CD14-positive monocyte (primary cell): Measurements from ENCODE around the gene ATRN. TPM values are rescaled to one million over a fixed set of nuclear protein-coding genes. Genes with fewer than 3 reads are reported as not detected.
A peak's percentile ranks its signal among the peaks of the same experiment; 100 is the strongest.

Experiments
- DNase-seq, 3 donors: peaks; one replicate each; pipeline ENCODE4 v3.0.0-alpha.2; 2011 to 2022
- H2AFZ ChIP-seq: 2 replicates; pipeline ENCODE4 v1.6.0; 2012; ENCODE audit warnings: mild to moderate bottlenecking, low read depth, low read length, inconsistent platforms; ENCODE audit not compliant: insufficient read depth, poor library complexity, severe bottlenecking
- H3K27ac ChIP-seq, 2 donors: 1 replicate in 1 of 2; 2 replicates in 1 of 2; pipeline ENCODE4 v1.5.1; 2012 to 2013; ENCODE audit warnings: low read length in 2 of 2, control low read depth in 1 of 2, inconsistent platforms in 1 of 2, low read depth in 1 of 2, mild to moderate bottlenecking in 1 of 2
- H3K27me3 ChIP-seq, 2 donors: one replicate each; pipeline versions ENCODE4 v1.6.0 to v1.6.1; 2011 to 2013; ENCODE audit warnings: low read length in 2 of 2; ENCODE audit not compliant: control insufficient read depth in 2 of 2, insufficient read depth in 2 of 2
- H3K36me3 ChIP-seq, 2 donors: replicated peaks in 1 of 2; 1 replicate in 1 of 2; 2 replicates in 1 of 2; pipeline versions ENCODE4 v1.5.1 to v1.6.1; 2012 to 2013; ENCODE audit warnings: low read length in 2 of 2, control low read depth in 1 of 2, inconsistent platforms in 1 of 2, mild to moderate bottlenecking in 1 of 2; ENCODE audit not compliant: insufficient read depth in 2 of 2, control insufficient read depth in 1 of 2
- H3K4me1 ChIP-seq, 2 donors: 1 replicate in 1 of 2; 2 replicates in 1 of 2; pipeline versions ENCODE4 v1.5.1 to v1.6.1; 2012 to 2013; ENCODE audit warnings: low read length in 2 of 2, control low read depth in 1 of 2, inconsistent platforms in 1 of 2, mild to moderate bottlenecking in 1 of 2, moderate library complexity in 1 of 2; ENCODE audit not compliant: insufficient read depth in 2 of 2, control insufficient read depth in 1 of 2
- H3K4me2 ChIP-seq: replicated peaks from 2 replicates; pipeline ENCODE3; 2012; ENCODE audit warnings: low read length, moderate library complexity, mild to moderate bottlenecking; ENCODE audit not compliant: poor library complexity, severe bottlenecking; ENCODE audit errors: extremely low read depth
- H3K4me3 ChIP-seq, 3 experiments: fragments of 200-600 bp in 1 of 3; sonication (generic) in 1 of 3; replicated peaks in 1 of 3; 1 replicate in 2 of 3; 2 replicates in 1 of 3; pipeline ENCODE4 v1.5.1; 2011 to 2013; ENCODE audit warnings: low read length in 3 of 3, mild to moderate bottlenecking in 3 of 3, control low read depth in 2 of 3, low read depth in 2 of 3, inconsistent platforms in 1 of 3, moderate library complexity in 1 of 3
- H3K79me2 ChIP-seq: 2 replicates; pipeline ENCODE4 v1.6.0; 2012; ENCODE audit warnings: mild to moderate bottlenecking, control low read depth, inconsistent platforms, low read length, moderate library complexity; ENCODE audit not compliant: insufficient read depth
- H3K9ac ChIP-seq: 2 replicates; pipeline ENCODE4 v1.6.0; 2017; ENCODE audit warnings: low read length, mild to moderate bottlenecking; ENCODE audit not compliant: insufficient read depth, poor library complexity, severe bottlenecking
- H3K9me3 ChIP-seq, 2 donors: replicated peaks in 1 of 2; 1 replicate in 1 of 2; 2 replicates in 1 of 2; pipeline versions ENCODE4 v1.5.1 to v1.6.1; 2012 to 2013; ENCODE audit warnings: low read length in 2 of 2, control low read depth in 1 of 2; ENCODE audit not compliant: control insufficient read depth in 1 of 2, insufficient read depth in 1 of 2
- H4K20me1 ChIP-seq: 2 replicates; pipeline ENCODE4 v1.6.0; 2012; ENCODE audit warnings: mild to moderate bottlenecking, low read length, control low read depth, moderate library complexity; ENCODE audit not compliant: insufficient read depth
- H3K27ac Mint-ChIP-seq, 7 donors: one replicate each; pipeline ENCODE4 v1.8.0; 2020; ENCODE audit warnings: mild to moderate bottlenecking in 7 of 7, mixed read lengths in 7 of 7, moderate library complexity in 6 of 7, inconsistent platforms in 2 of 7
- H3K27me3 Mint-ChIP-seq, 3 donors: one replicate each; pipeline ENCODE4 v1.8.0; 2021 to 2022; ENCODE audit warnings: low read depth in 3 of 3, mild to moderate bottlenecking in 3 of 3, mixed read lengths in 3 of 3, moderate library complexity in 3 of 3, inconsistent platforms in 1 of 3
- H3K36me3 Mint-ChIP-seq, 2 donors: one replicate each; pipeline ENCODE4 v1.8.0; 2020; ENCODE audit warnings: mixed read lengths in 2 of 2, inconsistent platforms in 1 of 2, mild to moderate bottlenecking in 1 of 2
- H3K4me1 Mint-ChIP-seq: one replicate; pipeline ENCODE4 v1.8.0; 2020; ENCODE audit warnings: mild to moderate bottlenecking, mixed read lengths
- H3K4me3 Mint-ChIP-seq, 2 donors: one replicate each; pipeline ENCODE4 v1.8.0; 2020; ENCODE audit warnings: mild to moderate bottlenecking in 2 of 2, mixed read lengths in 2 of 2, moderate library complexity in 1 of 2
- H3K9me3 Mint-ChIP-seq, 7 donors: one replicate each; pipeline ENCODE4 v1.8.0; 2020 to 2022; ENCODE audit warnings: mixed read lengths in 7 of 7, mild to moderate bottlenecking in 6 of 7, moderate library complexity in 6 of 7, inconsistent platforms in 2 of 7
- CTCF ChIP-seq: fragments of 200-600 bp; IDR thresholded peaks from one replicate; pipeline ENCODE4 v1.8.0; 2022; ENCODE audit warnings: antibody characterized with exemption, mild to moderate bottlenecking
- WGBS: methylation state at CpG from one replicate; pipeline ENCODE4 v1.1.5; 2013; ENCODE audit warnings: missing lambda C conversion rate; ENCODE audit not compliant: insufficient coverage; 5-methylcytosine and 5-hydroxymethylcytosine counted together
- intact Hi-C, 2 donors: fragments of 100-400 bp; cut with micrococcal nuclease; formaldehyde crosslinking; loops; one replicate each; pipeline versions ENCODE4 v1.15.0 to v1.15.1; 2023
- polyA plus RNA-seq, 3 donors: library from polyadenylated mRNA; depleted of rRNA in 1 of 3; unstranded in 2 of 3; stranded (reverse) in 1 of 3; fragments of 300-500 nt in 2 of 3; fragments of >200 nt in 1 of 3; fragmentation: Illumina TruSeq in 2 of 3; gene quantifications; 1 replicate in 2 of 3; 2 replicates in 1 of 3; pipeline ENCODE4 v1.2.3, GENCODE V29; 2012 to 2021

ATRN gene
- polyA plus RNA-seq, 3 donors: 10.2 to 17.4 (median 11.5) TPM

GRCh38 chr20:3461211-3461771 is 9.5 kb upstream of the ATRN start:
- WGBS: 75% methylated on average over 9 of the region's 12 CpGs
- Histone ChIP-seq H3K4me3 (no peak overlapping the region), H3K4me1 (no peaks in the 10 kb centered on the region), H3K27ac (no peak overlapping the region), H3K9me3 (no peaks in the 10 kb centered on the region), H3K27me3 (no peaks in the 10 kb centered on the region), H3K36me3 (no peaks in the 10 kb centered on the region), H3K9ac (no peak overlapping the region), H4K20me1 (no peaks in the 10 kb centered on the region), H3K79me2 (no peaks in the 10 kb centered on the region), H2AFZ (no peak overlapping the region), H3K4me2 (no peak overlapping the region)
- no peaks in the 10 kb centered on the region for H3K9me3 Mint-ChIP-seq
- peak overlapping the region in 1 of 2 donors; percentile 10 for H3K4me3 Mint-ChIP-seq
- no peaks in the 10 kb centered on the region for H3K36me3 Mint-ChIP-seq
- TF ChIP-seq CTCF: no peak
- H3K27me3 Mint-ChIP-seq: peaks cover 3 to 6% (median 5%) of the 10 kb centered on the region in 3 donors
- no peaks in the 10 kb centered on the region for H3K4me1 Mint-ChIP-seq
- H3K27ac Mint-ChIP-seq: no peak overlapping the region
- intact Hi-C loops: no loop called here
- DNase-seq: no peak

- no peaks in the 10 kb centered on the region for H3K4me1 ChIP-seq
- H2AFZ ChIP-seq: no peak overlapping the region
- no peak for DNase-seq
- H3K36me3 ChIP-seq: no peaks in the 10 kb centered on the region
- Mint-ChIP-seq H3K27me3 (peaks cover 5 to 6% (median 5%) of the 10 kb centered on the region in 3 donors), H3K4me1 (no peaks in the 10 kb centered on the region), H3K36me3 (no peaks in the 10 kb centered on the region), H3K27ac (no peak overlapping the region), H3K4me3 (no peak overlapping the region), H3K9me3 (no peaks in the 10 kb centered on the region)
- H4K20me1 ChIP-seq: no peaks in the 10 kb centered on the region
- intact Hi-C loops: no loop called here
- no peaks in the 10 kb centered on the region for H3K79me2 ChIP-seq
- no peak overlapping the region for H3K27ac ChIP-seq
- H3K27me3 ChIP-seq: no peaks in the 10 kb centered on the region
- H3K9ac ChIP-seq: no peak overlapping the region
- no peak overlapping the region for H3K4me2 ChIP-seq
- TF ChIP-seq CTCF: no peak
- WGBS: 96% methylated on average over 7 of the region's 11 CpGs
- no peaks in the 10 kb centered on the region for H3K9me3 ChIP-seq
- H3K4me3 ChIP-seq: no peak overlapping the region
Measured at GRCh38 chr20:3461911-3462677, 8.7 kb upstream of the ATRN start.
